Keratinocyte (primary cell): ENCODE data around the gene MFSD11. TPM values are rescaled to one million over a fixed set of nuclear protein-coding genes. Genes with fewer than 3 reads are reported as not detected.

Experiments
- DNase-seq: peaks from one replicate; pipeline ENCODE4 v3.0.0-alpha.2; 2011; ENCODE audit warnings: low read depth, missing footprints, low spot score
- FAIRE-seq: peaks from 2 replicates; lab custom pipeline; 2011; peaks lifted over from hg19 to GRCh38; lab: Jason Lieb, UNC
- H2AFZ ChIP-seq: 2 replicates; pipeline ENCODE4 v1.6.0; 2012; ENCODE audit warnings: low read length, control low read depth, inconsistent platforms; ENCODE audit not compliant: control insufficient read depth
- H3K27ac ChIP-seq: 2 replicates; pipeline ENCODE4 v1.5.1; 2011; ENCODE audit warnings: low read length; ENCODE audit not compliant: control insufficient read depth, insufficient read depth
- H3K27me3 ChIP-seq: 3 replicates; pipeline ENCODE4 v1.6.0; 2011; ENCODE audit warnings: low read length; ENCODE audit not compliant: control insufficient read depth, insufficient read depth; ENCODE audit errors: extremely low read depth
- H3K36me3 ChIP-seq, 2 experiments: 2 replicates in 1 of 2; 3 replicates in 1 of 2; pipeline ENCODE4 v1.5.1; 2011; ENCODE audit warnings: low read length in 2 of 2, mild to moderate bottlenecking in 1 of 2; ENCODE audit not compliant: control insufficient read depth in 2 of 2, insufficient read depth in 2 of 2; ENCODE audit errors: extremely low read depth in 1 of 2
- H3K4me1 ChIP-seq: 3 replicates; pipeline ENCODE4 v1.5.1; 2011; ENCODE audit warnings: low read length; ENCODE audit not compliant: control insufficient read depth, insufficient read depth; ENCODE audit errors: extremely low read depth
- H3K4me2 ChIP-seq: 3 replicates; pipeline ENCODE4 v1.6.0; 2011; ENCODE audit warnings: low read depth, low read length; ENCODE audit not compliant: control insufficient read depth, insufficient read depth; ENCODE audit errors: extremely low read depth
- H3K4me3 ChIP-seq, 3 experiments: fragments of 200-600 bp in 1 of 3; sonication (generic) in 1 of 3; 2 replicates in 2 of 3; 3 replicates in 1 of 3; pipeline ENCODE4 v1.5.1; 2011 to 2016; ENCODE audit warnings: low read length in 3 of 3, mild to moderate bottlenecking in 3 of 3, control low read depth in 2 of 3, inconsistent platforms in 1 of 3, low read depth in 1 of 3, mixed read lengths in 1 of 3, mixed run types in 1 of 3, moderate library complexity in 1 of 3; ENCODE audit not compliant: control insufficient read depth in 2 of 3, insufficient read depth in 2 of 3; ENCODE audit errors: extremely low read depth in 1 of 3
- H3K79me2 ChIP-seq: 2 replicates; pipeline ENCODE4 v1.6.0; 2012; ENCODE audit warnings: low read length; ENCODE audit not compliant: control insufficient read depth, insufficient read depth
- H3K9ac ChIP-seq: 3 replicates; pipeline ENCODE4 v1.6.0; 2011; ENCODE audit warnings: low read length; ENCODE audit not compliant: control insufficient read depth, insufficient read depth; ENCODE audit errors: extremely low read depth
- H3K9me1 ChIP-seq: 3 replicates; pipeline ENCODE4 v1.6.0; 2011; ENCODE audit warnings: low read length; ENCODE audit not compliant: control insufficient read depth, insufficient read depth; ENCODE audit errors: extremely low read depth
- H3K9me3 ChIP-seq: 2 replicates; pipeline ENCODE4 v1.5.1; 2012; ENCODE audit warnings: low read depth, low read length; ENCODE audit not compliant: control insufficient read depth
- H4K20me1 ChIP-seq: 3 replicates; pipeline ENCODE4 v1.6.0; 2011; ENCODE audit warnings: low read length; ENCODE audit not compliant: control insufficient read depth, insufficient read depth; ENCODE audit errors: extremely low read depth
- EZH2 ChIP-seq: IDR thresholded peaks from one replicate; pipeline ENCODE4 v1.6.1; 2012; ENCODE audit warnings: inconsistent platforms, mild to moderate bottlenecking, low read length, moderate library complexity
- dilution Hi-C: fragments of 300-500 bp; cut with MboI; formaldehyde crosslinking; loops from one replicate; pipeline ENCODE4 v1.7.0; 2020; ENCODE audit warnings: low sequenced_read_pairs; ENCODE audit not compliant: extremely low pct_ligation_motif_present
- polyA plus RNA-seq, 5 experiments: library from polyadenylated mRNA; depleted of rRNA in 3 of 5; stranded (reverse) in 3 of 5; stranded (forward) in 1 of 5; unstranded in 1 of 5; fragments of >200 nt; gene quantifications; 1 replicate in 1 of 5; 2 replicates in 3 of 5; 3 replicates in 1 of 5; pipeline versions ENCODE4 v1.2.1 to v1.2.3, GENCODE V29; 2011 to 2012; ENCODE audit warnings: missing spikeins in 2 of 5, low read depth in 1 of 5, low replicate concordance in 1 of 5
- TF ChIP-seq, protein P1 (sequence below), 3 experiments: IDR thresholded peaks in 1 of 3; conservative IDR thresholded peaks in 1 of 3; optimal IDR thresholded peaks in 1 of 3; 2 replicates in 2 of 3; 3 replicates in 1 of 3; pipeline versions ENCODE3 to v1.5.1; 2011; ENCODE audit warnings: low read length in 3 of 3, mild to moderate bottlenecking in 3 of 3, moderate library complexity in 2 of 3, control low read depth in 1 of 3, inconsistent platforms in 1 of 3; ENCODE audit not compliant: insufficient read depth in 2 of 3; ENCODE audit errors: extremely low read depth in 1 of 3

Gene MFSD11
- polyA plus RNA-seq, 1 donor (not counting 4 experiments of a cell fraction or from before 2014, with no cell fraction given) = 14.6 TPM

DNA sequence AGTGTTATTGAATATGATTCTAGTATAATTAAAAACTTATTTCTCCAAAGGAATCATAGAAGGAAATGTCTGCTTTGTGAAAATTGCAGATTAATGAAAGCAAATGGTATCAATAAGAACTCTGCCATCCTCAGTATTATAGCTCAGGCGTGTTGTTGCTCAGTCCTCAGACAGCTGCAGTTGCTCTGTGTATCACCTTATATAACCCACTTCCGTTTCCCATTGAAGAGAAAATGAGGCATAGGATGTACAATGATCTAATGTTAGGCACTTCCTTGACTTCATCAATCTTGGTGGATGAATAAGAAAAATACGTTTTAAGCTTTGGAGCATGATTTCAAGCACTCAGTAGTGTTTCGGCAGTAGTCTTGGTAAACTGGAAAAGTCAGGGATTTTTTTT lies 14.1 kb downstream of the MFSD11 start:
- dilution Hi-C loops = no loop called here
- no peaks in the 10 kb centered on the region for H3K9me3 ChIP-seq
- H3K9ac ChIP-seq = no peak overlapping the region
- TF ChIP-seq, protein P1, sequence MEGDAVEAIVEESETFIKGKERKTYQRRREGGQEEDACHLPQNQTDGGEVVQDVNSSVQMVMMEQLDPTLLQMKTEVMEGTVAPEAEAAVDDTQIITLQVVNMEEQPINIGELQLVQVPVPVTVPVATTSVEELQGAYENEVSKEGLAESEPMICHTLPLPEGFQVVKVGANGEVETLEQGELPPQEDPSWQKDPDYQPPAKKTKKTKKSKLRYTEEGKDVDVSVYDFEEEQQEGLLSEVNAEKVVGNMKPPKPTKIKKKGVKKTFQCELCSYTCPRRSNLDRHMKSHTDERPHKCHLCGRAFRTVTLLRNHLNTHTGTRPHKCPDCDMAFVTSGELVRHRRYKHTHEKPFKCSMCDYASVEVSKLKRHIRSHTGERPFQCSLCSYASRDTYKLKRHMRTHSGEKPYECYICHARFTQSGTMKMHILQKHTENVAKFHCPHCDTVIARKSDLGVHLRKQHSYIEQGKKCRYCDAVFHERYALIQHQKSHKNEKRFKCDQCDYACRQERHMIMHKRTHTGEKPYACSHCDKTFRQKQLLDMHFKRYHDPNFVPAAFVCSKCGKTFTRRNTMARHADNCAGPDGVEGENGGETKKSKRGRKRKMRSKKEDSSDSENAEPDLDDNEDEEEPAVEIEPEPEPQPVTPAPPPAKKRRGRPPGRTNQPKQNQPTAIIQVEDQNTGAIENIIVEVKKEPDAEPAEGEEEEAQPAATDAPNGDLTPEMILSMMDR (optimal IDR thresholded peaks at IDR 0.05 in 1 of 3, IDR thresholded peaks at IDR 0.05 in 1 of 3, conservative IDR thresholded peaks at IDR 0.05 in 1 of 3; ENCODE audit: extremely low read depth in 1 of 3, insufficient read depth in 2 of 3, low read length in 3 of 3) = no peak
- no peak for TF ChIP-seq EZH2
- no peak for DNase-seq
- no peaks in the 10 kb centered on the region for H4K20me1 ChIP-seq
- no peaks in the 10 kb centered on the region for H3K27me3 ChIP-seq
- H3K36me3 ChIP-seq = no peaks in the 10 kb centered on the region
- no peak overlapping the region for H2AFZ ChIP-seq
- H3K9me1 ChIP-seq = no peaks in the 10 kb centered on the region
- H3K27ac ChIP-seq = no peak overlapping the region
- FAIRE-seq = peak; percentile 39
- H3K4me1 ChIP-seq = peaks cover 22% of the 10 kb centered on the region
- H3K79me2 ChIP-seq = no peaks in the 10 kb centered on the region
- no peak overlapping the region for H3K4me3 ChIP-seq
- H3K4me2 ChIP-seq = no peak overlapping the region

DNA sequence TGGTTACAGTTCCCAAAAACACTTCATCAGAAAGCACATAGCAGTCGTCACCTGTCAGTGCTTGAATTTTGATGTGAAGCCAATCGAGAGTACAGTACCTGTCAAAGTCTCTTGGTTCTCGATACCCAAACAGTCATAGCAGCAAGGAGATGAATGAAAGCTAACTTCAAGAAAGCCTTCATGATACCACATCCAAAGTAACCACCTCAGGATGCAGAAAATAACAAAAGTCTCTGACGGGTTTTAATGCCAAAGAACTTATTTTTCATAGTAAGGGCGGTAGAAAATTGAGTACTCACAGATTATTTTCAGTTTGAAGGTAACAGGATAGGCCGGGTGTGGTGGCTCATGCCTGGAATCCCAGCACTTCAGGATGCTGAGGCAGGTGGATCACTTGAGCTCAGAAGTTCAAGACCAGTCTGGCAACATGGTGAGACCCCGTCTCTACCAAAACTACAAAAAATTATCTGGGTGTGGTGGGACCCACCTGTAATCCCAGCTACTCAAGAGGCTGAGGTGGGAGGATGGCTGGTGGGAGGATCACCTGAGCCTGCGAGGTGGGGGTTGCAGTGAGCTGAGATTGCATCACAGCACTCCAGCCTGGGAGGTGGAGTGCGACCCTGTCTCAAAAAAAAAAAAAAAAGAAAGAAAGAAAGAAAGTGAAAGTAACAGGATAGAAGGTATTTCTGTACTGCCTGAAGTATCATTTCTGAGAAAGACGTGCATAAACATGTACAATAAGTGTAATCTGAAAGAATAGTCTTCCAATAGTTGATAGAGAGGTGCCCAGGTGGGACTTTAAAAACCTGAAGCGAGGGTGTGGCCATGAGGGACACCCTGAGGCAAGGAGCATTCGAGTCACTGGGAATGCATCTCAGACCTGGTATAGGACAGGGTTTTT lies 15.4 kb downstream of the MFSD11 start:
- H3K9ac ChIP-seq = peak overlapping the region; percentile 48
- peak overlapping the region; percentile 30 for H2AFZ ChIP-seq
- no peaks in the 10 kb centered on the region for H3K27me3 ChIP-seq
- FAIRE-seq (no peak), DNase-seq (no peak)
- dilution Hi-C loops = no loop called here
- peaks cover 22% of the 10 kb centered on the region for H3K4me1 ChIP-seq
- no peaks in the 10 kb centered on the region for H3K9me1 ChIP-seq
- H3K36me3 ChIP-seq = no peaks in the 10 kb centered on the region
- no peaks in the 10 kb centered on the region for H3K79me2 ChIP-seq
- peak overlapping the region; percentile 63 for H3K27ac ChIP-seq
- TF ChIP-seq, protein P1 (optimal IDR thresholded peaks at IDR 0.05 in 1 of 3, IDR thresholded peaks at IDR 0.05 in 1 of 3, conservative IDR thresholded peaks at IDR 0.05 in 1 of 3; ENCODE audit: extremely low read depth in 1 of 3, insufficient read depth in 2 of 3, low read length in 3 of 3) = no peak
- TF ChIP-seq EZH2 = no peak
- peak overlapping the region; percentile 95 for H3K4me2 ChIP-seq
- no peaks in the 10 kb centered on the region for H4K20me1 ChIP-seq
- peak overlapping the region; percentile 1 to 58 (median 48) for H3K4me3 ChIP-seq
- no peaks in the 10 kb centered on the region for H3K9me3 ChIP-seq
